Superior temporal gyrus (tissue), 1 donor: ENCODE data around the gene MXI1.

Experiments used
- DNase-seq: peaks from one replicate; pipeline ENCODE4 v3.0.0-alpha.2; 2016; ENCODE audit errors: extremely low spot score

MXI1 gene

GRCh38 chr10:110215286-110216170, 8.1 kb downstream of the MXI1 start:
- no peak for DNase-seq

GRCh38 chr10:110216240-110216639, 8.8 kb downstream of the MXI1 start:
- DNase-seq, result no peak

- no peak for DNase-seq
Measured at GRCh38 chr10:110216942-110217661, 9.7 kb downstream of the MXI1 start.

- DNase-seq, result no peak
Measured at GRCh38 chr10:110217662-110218008, 10.2 kb downstream of the MXI1 start.

- no peak for DNase-seq
Measured at GRCh38 chr10:110218632-110219031, 11.2 kb downstream of the MXI1 start.

- DNase-seq, result no peak
Measured at GRCh38 chr10:110219884-110220283, 12.5 kb downstream of the MXI1 start.

GRCh38 chr10:110220398-110220797, 13.0 kb downstream of the MXI1 start:
- DNase-seq, result no peak

GRCh38 chr10:110221044-110221720, 13.8 kb downstream of the MXI1 start:
- DNase-seq, result no peak

- DNase-seq, result peak; percentile 82
Measured at GRCh38 chr10:110221721-110222261, 14.4 kb downstream of the MXI1 start.

GRCh38 chr10:110222641-110223297, 15.4 kb downstream of the MXI1 start:
- no peak for DNase-seq

- no peak for DNase-seq
Measured at GRCh38 chr10:110223298-110223925, 16.0 kb downstream of the MXI1 start.

- DNase-seq, result no peak
Measured at GRCh38 chr10:110224992-110225391, 17.6 kb downstream of the MXI1 start.

GRCh38 chr10:110225441-110225755, 18.0 kb downstream of the MXI1 start:
- DNase-seq, result no peak

GRCh38 chr10:110225756-110226542, 18.5 kb downstream of the MXI1 start:
- DNase-seq, result peak; percentile 97

GRCh38 chr10:110226543-110226925, 19.1 kb downstream of the MXI1 start:
- DNase-seq, result no peak

GRCh38 chr10:110226926-110227641, 19.7 kb downstream of the MXI1 start:
- no peak for DNase-seq

- no peak for DNase-seq
Measured at GRCh38 chr10:110228066-110228465, 20.7 kb downstream of the MXI1 start.

GRCh38 chr10:110229155-110229554, 21.8 kb downstream of the MXI1 start:
- DNase-seq, result no peak

- DNase-seq, result no peak
Measured at GRCh38 chr10:110233846-110234245, 26.4 kb downstream of the MXI1 start.

- DNase-seq, result no peak
Measured at GRCh38 chr10:110237894-110238480, 30.6 kb downstream of the MXI1 start.
